HUES6 (cell line): Measurements from ENCODE around the gene DMAC2.
"Not testable (repeated sequence)": the region's sequence is repeated elsewhere in the genome, so short reads cannot be mapped to it uniquely, and the experiment has no call there.

Source experiments
- H3K27ac ChIP-seq: 2 replicates; pipeline ENCODE4 v1.7.0; 2013; ENCODE audit warnings: low read depth, mild to moderate bottlenecking, low read length, inconsistent platforms
- H3K27me3 ChIP-seq: 2 replicates; pipeline ENCODE4 v1.6.1; 2013; ENCODE audit warnings: low read length; ENCODE audit not compliant: control insufficient read depth, insufficient read depth
- H3K36me3 ChIP-seq: 2 replicates; pipeline ENCODE4 v1.6.1; 2013; ENCODE audit warnings: low read length; ENCODE audit not compliant: control insufficient read depth, insufficient read depth
- H3K4me1 ChIP-seq: 2 replicates; pipeline ENCODE4 v1.6.1; 2013; ENCODE audit warnings: low read length; ENCODE audit not compliant: control insufficient read depth, insufficient read depth
- H3K4me3 ChIP-seq: 2 replicates; pipeline ENCODE4 v1.5.1; 2013; ENCODE audit warnings: low read depth, low read length
- H3K9ac ChIP-seq: one replicate; pipeline ENCODE4 v1.6.1; 2013; ENCODE audit warnings: mild to moderate bottlenecking, low read length
- H3K9me3 ChIP-seq: 2 replicates; pipeline ENCODE4 v1.6.1; 2013; ENCODE audit warnings: low read depth, low read length; ENCODE audit not compliant: control insufficient read depth, insufficient read depth

Gene DMAC2

DNA sequence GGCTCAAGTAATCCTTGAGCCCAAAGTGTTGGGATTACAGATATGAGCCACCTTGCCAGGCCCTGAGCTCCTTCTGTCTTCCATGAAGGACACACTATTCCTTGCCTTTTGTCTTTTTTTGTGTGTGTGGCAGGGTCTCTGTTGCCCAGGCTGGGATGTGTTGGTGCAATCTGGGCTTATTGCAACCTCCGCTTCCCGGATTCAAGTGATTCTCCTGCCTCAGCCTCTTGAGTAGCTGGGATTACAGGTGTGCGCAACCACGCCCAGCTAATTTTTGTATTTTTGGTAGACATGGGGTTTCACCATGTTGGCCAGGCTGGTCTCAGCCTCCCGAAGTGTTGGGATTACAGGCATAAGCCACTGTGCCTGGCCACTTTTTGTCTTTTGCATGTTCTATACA is 30.9 kb downstream of the DMAC2 start:
- not testable (repeated sequence) for H3K27me3 ChIP-seq, H3K9me3 ChIP-seq, H3K27ac ChIP-seq, H3K9ac ChIP-seq, H3K4me3 ChIP-seq
- H3K4me1 ChIP-seq: peaks cover 25% of the 10 kb centered on the region; the same call in 1 of the 2 replicates
- peaks cover 19% of the 10 kb centered on the region for H3K36me3 ChIP-seq

DNA sequence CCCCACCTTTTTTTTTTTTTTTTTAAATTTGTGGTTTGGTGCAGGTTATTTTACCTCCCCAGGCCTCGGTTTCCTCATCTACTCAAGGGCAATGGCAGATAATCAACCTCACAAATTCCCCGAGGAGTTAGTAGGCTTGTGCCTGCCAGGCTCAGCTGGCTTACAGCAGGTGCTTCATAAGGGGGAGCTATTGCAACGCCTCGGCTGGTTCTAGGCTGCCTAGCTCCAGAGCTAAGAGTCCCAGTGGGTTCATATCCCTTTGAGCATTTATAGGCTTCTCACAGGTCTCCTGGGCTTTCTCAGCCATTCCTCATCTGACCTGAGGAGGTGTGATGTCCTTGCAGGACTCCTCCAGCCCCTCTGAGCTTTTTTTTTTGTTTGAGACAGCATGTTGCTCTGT is 31.5 kb downstream of the DMAC2 start:
- Histone ChIP-seq H3K4me1 (peaks cover 25% of the 10 kb centered on the region; the same call in 1 of the 2 replicates), H3K9me3 (no peaks in the 10 kb centered on the region), H3K27ac (no peak overlapping the region), H3K27me3 (no peaks in the 10 kb centered on the region), H3K4me3 (no peak overlapping the region), H3K9ac (no peak overlapping the region), H3K36me3 (peaks cover 17% of the 10 kb centered on the region; the same call in 1 of the 2 replicates)

DNA sequence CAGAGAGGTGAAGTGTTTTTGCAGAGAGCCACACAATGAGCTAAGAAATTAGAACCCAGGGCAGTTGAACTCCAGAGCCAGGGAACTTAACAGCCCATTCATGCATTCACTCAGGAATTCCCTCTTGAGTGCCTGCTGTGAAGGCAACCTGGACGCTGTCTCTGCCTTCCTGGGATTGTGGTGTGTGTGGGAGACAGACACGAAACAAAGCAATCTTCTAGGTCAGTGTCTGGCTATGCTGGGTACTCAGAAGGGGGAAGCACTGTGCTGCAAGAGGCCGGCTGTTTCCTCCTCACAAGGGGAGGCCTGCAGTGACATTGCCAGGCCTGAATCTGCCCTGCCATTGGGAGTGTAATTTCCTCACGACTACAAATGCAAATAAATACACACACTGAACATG is 32.4 kb downstream of the DMAC2 start:
- H3K9ac ChIP-seq: peak overlapping the region; percentile 71
- no peak overlapping the region for H3K4me3 ChIP-seq
- peaks cover 25% of the 10 kb centered on the region; the same call in 1 of the 2 replicates for H3K4me1 ChIP-seq
- peak overlapping the region; percentile 3; the same call in 1 of the 2 replicates for H3K27ac ChIP-seq
- no peaks in the 10 kb centered on the region for H3K27me3 ChIP-seq
- no peaks in the 10 kb centered on the region for H3K9me3 ChIP-seq
- peaks cover 14% of the 10 kb centered on the region; the same call in 1 of the 2 replicates for H3K36me3 ChIP-seq

- no peaks in the 10 kb centered on the region for H3K9me3 ChIP-seq
- no peaks in the 10 kb centered on the region for H3K27me3 ChIP-seq
- no peak overlapping the region for H3K27ac ChIP-seq
- no peak overlapping the region for H3K4me3 ChIP-seq
- peaks cover 25% of the 10 kb centered on the region; the same call in 1 of the 2 replicates for H3K4me1 ChIP-seq
- H3K36me3 ChIP-seq: 0 out of 2 replicates have a peak, but pooled peaks cover 6% of the 10 kb centered on the region
- H3K9ac ChIP-seq: no peak overlapping the region
Measured at GRCh38 chr19:41405776-41406175, 33.9 kb downstream of the DMAC2 start.

DNA sequence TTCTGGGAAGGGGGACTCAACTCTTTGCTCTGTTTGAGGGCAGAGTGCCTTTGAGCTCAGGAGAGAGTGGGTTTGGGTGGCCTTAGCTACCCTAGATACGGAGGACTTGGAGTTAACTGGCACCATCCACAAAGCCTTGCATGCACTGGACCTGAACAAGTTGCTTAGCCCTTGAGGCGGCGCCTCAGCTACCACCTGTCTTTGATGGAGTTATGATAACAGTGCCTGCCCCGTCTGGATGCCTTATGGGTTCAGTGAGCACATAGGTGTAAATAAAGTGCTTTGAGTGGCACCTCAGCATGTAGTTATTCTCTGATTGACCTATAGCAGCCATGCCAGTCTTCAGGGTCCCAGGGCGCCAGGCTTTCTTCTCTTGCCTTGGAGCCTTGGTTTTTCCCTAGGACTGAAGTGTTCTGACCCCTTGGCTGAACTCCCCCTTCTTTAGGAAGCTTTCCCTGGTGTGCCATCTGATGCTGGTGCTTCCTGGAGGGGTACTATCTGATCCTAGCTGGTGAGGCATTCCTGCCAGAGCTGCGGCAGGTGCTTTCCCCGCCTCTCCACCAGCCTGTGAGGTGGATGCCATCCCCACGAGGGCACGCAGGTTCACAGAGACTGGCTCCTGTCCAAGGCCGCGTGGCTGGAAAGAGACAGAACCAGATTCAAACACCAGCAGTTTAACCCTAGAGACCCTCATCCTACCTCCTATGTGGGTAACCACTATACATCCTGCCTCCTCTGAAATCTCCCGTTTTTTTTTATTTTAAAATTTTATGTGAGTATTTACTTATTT is 36.3 kb downstream of the DMAC2 start:
- no peaks in the 10 kb centered on the region for H3K27me3 ChIP-seq
- no peak overlapping the region for H3K9ac ChIP-seq
- H3K4me1 ChIP-seq: peaks cover 23% of the 10 kb centered on the region
- H3K36me3 ChIP-seq: no peaks in the 10 kb centered on the region
- no peaks in the 10 kb centered on the region for H3K9me3 ChIP-seq
- H3K4me3 ChIP-seq: no peak overlapping the region
- H3K27ac ChIP-seq: no peak overlapping the region

DNA sequence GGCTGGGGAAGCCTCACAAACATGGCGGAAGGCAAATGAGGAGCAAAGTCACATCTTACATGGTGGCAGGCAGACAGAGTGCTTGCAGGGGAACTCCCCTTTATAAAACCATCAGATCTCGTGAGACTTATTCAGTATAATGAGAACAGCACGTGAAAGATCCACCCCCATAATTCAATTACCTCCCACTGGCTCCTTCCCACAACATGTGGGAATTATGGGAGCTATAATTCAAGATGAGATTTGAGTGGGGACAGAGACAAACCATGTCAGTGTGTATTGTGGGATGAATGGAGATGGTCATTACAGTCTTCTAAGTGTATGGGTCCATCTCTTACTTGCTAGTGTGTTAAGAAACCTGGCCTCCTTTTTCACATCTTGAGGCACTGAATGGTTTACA is 37.7 kb downstream of the DMAC2 start:
- Histone ChIP-seq H3K36me3 (no peaks in the 10 kb centered on the region), H3K27me3 (no peaks in the 10 kb centered on the region), H3K9me3 (no peaks in the 10 kb centered on the region), H3K4me1 (peaks cover 12% of the 10 kb centered on the region), H3K9ac (no peak overlapping the region), H3K4me3 (no peak overlapping the region), H3K27ac (no peak overlapping the region)

GRCh38 chr19:41401483-41401882 is 38.2 kb downstream of the DMAC2 start:
- Histone ChIP-seq H3K9ac (no peak overlapping the region), H3K36me3 (no peaks in the 10 kb centered on the region), H3K9me3 (no peaks in the 10 kb centered on the region), H3K4me1 (peaks cover 10% of the 10 kb centered on the region), H3K4me3 (no peak overlapping the region), H3K27me3 (no peaks in the 10 kb centered on the region), H3K27ac (no peak overlapping the region)

GRCh38 chr19:41399525-41399924 is 40.2 kb downstream of the DMAC2 start:
- no peaks in the 10 kb centered on the region for H3K36me3 ChIP-seq
- no peaks in the 10 kb centered on the region for H3K27me3 ChIP-seq
- no peak overlapping the region for H3K4me3 ChIP-seq
- no peak overlapping the region for H3K27ac ChIP-seq
- no peaks in the 10 kb centered on the region for H3K9me3 ChIP-seq
- H3K9ac ChIP-seq: no peak overlapping the region
- H3K4me1 ChIP-seq: peaks cover 4% of the 10 kb centered on the region

DNA sequence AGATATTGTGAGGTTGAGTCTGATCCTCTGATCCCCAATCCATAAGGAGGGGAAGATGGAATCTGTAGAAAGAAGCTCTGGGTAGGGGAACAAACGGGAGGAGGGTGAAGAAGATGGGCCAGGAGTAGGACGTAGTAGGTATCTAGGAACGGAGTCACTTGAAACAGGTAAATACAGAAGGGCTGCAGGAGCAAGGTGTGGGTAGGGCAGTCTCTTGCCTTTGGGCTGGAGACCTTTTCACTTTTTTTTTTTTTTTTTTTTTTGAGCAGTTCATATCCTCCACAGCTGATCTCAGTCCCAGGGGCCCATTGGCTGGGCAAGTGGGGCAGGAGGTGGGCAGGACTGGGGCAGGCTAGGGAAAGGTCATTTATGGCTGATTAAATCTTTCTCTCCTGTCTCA is 40.6 kb downstream of the DMAC2 start:
- H3K36me3 ChIP-seq: no peaks in the 10 kb centered on the region
- H3K4me1 ChIP-seq: peaks cover 4% of the 10 kb centered on the region
- no peak overlapping the region for H3K27ac ChIP-seq
- H3K9ac ChIP-seq: peak overlapping the region; percentile 99
- no peaks in the 10 kb centered on the region for H3K9me3 ChIP-seq
- H3K4me3 ChIP-seq: peak overlapping the region; percentile 82; the same call in 1 of the 2 replicates
- no peaks in the 10 kb centered on the region for H3K27me3 ChIP-seq

- peaks cover 4% of the 10 kb centered on the region for H3K4me1 ChIP-seq
- H3K9me3 ChIP-seq: no peaks in the 10 kb centered on the region
- H3K27ac ChIP-seq: no peak overlapping the region
- no peaks in the 10 kb centered on the region for H3K36me3 ChIP-seq
- H3K27me3 ChIP-seq: no peaks in the 10 kb centered on the region
- peak overlapping the region; percentile 82 for H3K4me3 ChIP-seq
- H3K9ac ChIP-seq: peak overlapping the region; percentile 99
Measured at GRCh38 chr19:41398598-41398997, 41.1 kb downstream of the DMAC2 start.

- Histone ChIP-seq H3K27ac (peak overlapping the region; percentile 100), H3K27me3 (no peaks in the 10 kb centered on the region), H3K9ac (peak overlapping the region; percentile 99), H3K36me3 (peaks cover under 1% of the 10 kb centered on the region), H3K4me3 (peak overlapping the region; percentile 82), H3K9me3 (no peaks in the 10 kb centered on the region), H3K4me1 (peaks cover 4% of the 10 kb centered on the region)
Measured at GRCh38 chr19:41398050-41398418, 41.7 kb downstream of the DMAC2 start.
